ENCODE data around the gene OGFR.

The OGFR gene

GRCh38 chr20:62838128-62838891 is 33.7 kb downstream of the OGFR start:
- H3K4me3 ChIP-seq, result no peak overlapping the region
- DNase-seq (ENCODE audit: low spot score), result peak; percentile 68
- no peak for TF ChIP-seq CTCF (IDR thresholded peaks at IDR 0.05)
- no peak overlapping the region for H3K27ac ChIP-seq

- DNase-seq (ENCODE audit: low spot score), result no peak
- Histone ChIP-seq H3K27ac (no peak overlapping the region), H3K4me3 (no peak overlapping the region)
- no peak for TF ChIP-seq CTCF (IDR thresholded peaks at IDR 0.05)
These were observed 34.6 kb downstream of the OGFR start for GRCh38 chr20:62839261-62839660.

- Histone ChIP-seq H3K4me3 (no peak overlapping the region), H3K27ac (no peak overlapping the region)
- DNase-seq (ENCODE audit: low spot score), result no peak
- TF ChIP-seq CTCF (IDR thresholded peaks at IDR 0.05), result no peak
These were observed 35.2 kb downstream of the OGFR start for GRCh38 chr20:62839816-62840215.

GRCh38 chr20:62840244-62841197 is 35.9 kb downstream of the OGFR start:
- H3K27ac ChIP-seq, result no peak overlapping the region
- no peak for TF ChIP-seq CTCF (IDR thresholded peaks at IDR 0.05)
- H3K4me3 ChIP-seq, result no peak overlapping the region
- no peak for DNase-seq (ENCODE audit: low spot score)

- no peak for DNase-seq (ENCODE audit: low spot score)
- Histone ChIP-seq H3K4me3 (no peak overlapping the region), H3K27ac (no peak overlapping the region)
- TF ChIP-seq CTCF (IDR thresholded peaks at IDR 0.05), result no peak
These were observed 37.1 kb downstream of the OGFR start for GRCh38 chr20:62841705-62842212.

- no peak for TF ChIP-seq CTCF (IDR thresholded peaks at IDR 0.05)
- DNase-seq (ENCODE audit: low spot score), result no peak
- H3K4me3 ChIP-seq, result no peak overlapping the region
- H3K27ac ChIP-seq, result no peak overlapping the region
These were observed 39.0 kb downstream of the OGFR start for GRCh38 chr20:62843656-62844055.
